NCI-H748 (cell line): Measurements from ENCODE around the gene PPA2.
A peak's percentile ranks its signal among the peaks of the same experiment; 100 is the strongest.

Experiments
- DNase-seq: peaks from one replicate; lab custom pipeline; 2025; ENCODE audit not compliant: unreplicated experiment; lab: John Stamatoyannopoulos, UW

PPA2 gene

DNA sequence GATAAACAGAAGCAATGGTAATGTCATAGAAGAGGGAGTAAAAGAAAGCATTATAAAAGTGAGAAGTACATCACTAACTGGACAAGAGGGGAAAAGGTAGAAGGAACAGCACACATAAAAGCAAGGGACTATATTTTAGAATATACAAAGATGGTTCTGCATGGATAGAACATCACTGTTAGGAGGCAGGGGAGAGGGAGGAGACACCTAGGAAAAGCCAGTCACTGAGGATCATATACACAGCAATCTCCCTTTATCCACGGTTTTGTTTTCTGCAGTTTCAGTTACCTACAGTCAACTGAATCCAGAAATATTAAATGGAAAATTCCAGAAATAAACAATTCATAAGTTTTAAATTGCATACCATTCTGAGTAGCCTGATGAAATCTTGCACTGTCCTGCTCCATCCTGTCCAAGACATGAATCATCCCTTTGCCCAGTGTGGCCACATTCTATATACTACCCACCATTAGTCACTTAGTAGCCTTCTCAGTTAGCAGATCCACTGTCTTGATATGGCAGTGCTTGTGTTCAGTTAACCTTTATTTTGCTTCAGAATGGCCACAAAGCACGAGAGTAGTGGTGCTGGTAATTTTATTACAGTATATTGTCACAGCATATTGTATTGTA is 74.2 kb downstream of the PPA2 start:
- DNase-seq = no peak

DNA sequence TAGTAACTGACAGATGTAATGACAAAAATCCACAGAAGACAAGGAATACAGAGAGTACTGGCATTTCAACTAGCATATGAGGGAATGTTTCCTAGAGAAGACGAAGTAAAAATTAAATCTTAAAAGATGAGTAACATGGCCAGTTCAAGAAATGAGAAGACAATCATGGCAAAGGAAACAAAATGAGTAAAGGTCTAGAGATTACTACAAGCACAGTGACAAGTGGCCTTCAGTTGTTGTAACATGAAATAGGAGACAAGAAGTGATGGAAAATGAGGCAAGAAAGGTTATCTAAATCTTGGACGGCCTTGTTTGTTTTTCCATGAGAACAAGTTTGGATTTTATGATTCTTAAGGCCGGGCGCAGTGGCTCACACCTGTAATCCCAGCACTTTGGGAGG is 81.0 kb downstream of the PPA2 start:
- DNase-seq = no peak

DNA sequence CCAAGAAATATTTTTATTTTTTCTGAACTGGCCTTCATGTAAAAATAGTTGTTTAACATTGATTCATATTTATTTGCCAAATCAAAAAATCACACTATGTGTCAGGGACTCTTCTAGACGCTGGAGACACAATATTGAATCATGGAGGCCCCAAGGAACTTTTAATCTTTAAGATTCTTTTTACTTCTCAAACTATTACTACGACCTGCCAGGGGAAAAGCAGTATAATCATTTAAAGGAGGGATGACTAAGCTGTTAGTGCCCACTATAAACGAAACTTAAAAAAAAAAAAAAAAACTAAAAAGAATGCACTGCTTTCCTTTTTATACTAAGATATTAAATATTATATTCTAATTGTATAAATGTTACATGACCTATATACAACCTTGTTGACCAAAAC is 84.7 kb downstream of the PPA2 start:
- DNase-seq = no peak

DNA sequence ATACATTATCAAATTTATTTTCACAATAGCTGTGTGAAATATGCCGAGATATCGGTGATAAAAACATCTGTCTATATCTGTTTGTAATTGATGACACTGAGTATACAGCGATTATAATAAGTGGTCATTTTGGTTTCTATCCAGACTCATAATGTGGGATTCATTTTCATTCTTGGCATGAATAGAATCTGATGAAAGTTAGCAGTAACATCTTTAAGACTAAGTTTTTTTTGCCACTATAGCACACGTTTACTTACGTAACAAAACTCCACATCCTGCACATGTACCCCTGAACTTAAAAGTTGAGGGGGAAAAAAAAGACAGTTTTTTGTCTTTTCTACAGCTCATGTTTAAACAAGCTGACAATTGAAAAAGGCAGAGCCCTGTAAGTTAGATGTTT is 86.4 kb downstream of the PPA2 start:
- DNase-seq = no peak

DNA sequence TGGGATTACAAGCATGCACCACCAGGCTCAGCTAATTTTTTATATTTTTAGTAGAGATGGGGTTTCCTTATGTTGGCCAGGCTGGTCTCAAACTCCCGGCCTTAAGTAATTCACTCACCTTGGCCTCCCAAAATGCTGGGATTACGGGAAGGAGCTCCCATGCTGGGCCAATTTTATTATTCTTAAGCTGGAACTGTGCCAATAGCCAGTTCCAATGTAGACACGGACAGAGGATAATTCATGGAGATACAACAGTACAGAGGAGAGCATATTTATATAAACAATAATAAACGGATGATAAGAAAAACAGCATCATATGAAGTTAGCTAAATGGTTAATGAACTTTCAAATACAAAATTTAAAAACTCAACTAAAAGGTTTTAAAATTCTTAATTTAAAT is 87.8 kb downstream of the PPA2 start:
- peak; percentile 3 for DNase-seq

DNA sequence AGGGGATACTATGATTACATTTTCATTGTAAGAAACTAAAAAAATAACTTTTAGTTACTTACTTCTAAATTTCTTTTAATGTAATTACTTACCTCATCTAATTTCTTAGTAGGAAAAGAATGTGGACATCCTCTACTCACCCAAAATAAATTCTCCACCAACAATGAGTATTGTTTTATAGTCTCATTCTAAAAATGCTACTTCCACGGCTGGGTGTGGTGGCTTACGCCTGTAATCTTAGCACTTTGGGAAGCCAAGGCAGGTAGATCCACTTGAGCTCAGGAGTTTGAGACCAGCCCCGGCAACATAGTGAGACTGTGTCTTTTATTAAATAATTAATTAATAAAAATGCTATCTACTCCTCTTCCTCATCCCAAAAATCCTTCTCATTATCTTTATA is 99.8 kb downstream of the PPA2 start:
- no peak for DNase-seq

DNA sequence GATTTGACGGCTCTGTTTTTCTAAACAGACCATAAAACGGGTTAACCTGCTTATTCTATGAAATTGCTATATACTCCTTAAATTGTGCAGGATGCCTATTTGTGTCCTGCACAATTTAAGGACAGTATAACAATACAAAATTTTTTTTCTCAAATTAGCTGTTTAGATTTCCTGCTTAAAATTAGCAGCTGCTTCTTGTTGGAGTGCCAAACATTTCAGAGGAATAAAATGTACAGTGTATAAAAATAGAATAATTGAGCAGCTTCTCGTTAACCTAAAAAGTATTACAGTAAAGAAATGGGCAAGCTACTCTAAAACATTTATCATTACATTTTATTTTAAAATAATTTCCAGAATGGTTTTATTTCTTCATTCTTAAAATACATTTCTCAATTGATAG is 100.5 kb downstream of the PPA2 start:
- DNase-seq = no peak

DNA sequence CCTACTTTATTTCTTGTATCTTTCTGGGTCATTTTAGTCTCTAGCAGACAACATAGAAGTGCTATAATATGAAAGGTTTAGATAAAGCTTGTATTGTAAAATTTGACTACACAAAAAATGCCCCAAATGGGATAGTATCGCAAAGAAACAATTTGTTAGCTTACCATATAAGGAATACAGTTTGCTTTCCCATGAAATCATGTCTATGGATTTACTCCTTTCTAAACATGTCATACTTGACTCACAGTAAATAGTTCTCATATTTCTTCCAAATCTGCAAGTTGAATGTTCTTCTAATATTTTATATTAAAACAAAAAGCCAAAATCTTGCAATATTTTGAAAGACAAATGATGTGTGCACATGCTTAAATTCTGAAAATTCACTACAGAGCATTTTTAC is 103.9 kb downstream of the PPA2 start:
- DNase-seq = no peak

DNA sequence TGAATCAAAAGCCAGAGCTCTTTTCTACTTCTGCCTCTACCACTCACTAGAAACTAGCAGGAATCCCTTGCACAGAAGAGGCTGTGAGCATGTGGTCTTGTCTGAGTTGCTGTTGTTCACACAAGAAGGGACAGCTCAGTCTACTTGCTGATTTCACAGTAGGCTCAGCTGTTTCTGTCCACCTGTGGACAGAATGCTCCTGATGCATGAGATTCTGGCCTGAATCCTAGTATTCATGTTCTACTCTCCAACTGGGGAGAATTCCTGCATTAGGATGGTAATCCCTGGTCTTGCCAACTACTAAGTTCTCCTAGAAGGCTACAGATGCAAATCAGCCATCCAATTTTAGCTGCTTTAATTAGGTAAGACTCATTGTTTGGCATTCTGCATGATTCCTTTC is 112.8 kb downstream of the PPA2 start:
- DNase-seq = no peak

DNA sequence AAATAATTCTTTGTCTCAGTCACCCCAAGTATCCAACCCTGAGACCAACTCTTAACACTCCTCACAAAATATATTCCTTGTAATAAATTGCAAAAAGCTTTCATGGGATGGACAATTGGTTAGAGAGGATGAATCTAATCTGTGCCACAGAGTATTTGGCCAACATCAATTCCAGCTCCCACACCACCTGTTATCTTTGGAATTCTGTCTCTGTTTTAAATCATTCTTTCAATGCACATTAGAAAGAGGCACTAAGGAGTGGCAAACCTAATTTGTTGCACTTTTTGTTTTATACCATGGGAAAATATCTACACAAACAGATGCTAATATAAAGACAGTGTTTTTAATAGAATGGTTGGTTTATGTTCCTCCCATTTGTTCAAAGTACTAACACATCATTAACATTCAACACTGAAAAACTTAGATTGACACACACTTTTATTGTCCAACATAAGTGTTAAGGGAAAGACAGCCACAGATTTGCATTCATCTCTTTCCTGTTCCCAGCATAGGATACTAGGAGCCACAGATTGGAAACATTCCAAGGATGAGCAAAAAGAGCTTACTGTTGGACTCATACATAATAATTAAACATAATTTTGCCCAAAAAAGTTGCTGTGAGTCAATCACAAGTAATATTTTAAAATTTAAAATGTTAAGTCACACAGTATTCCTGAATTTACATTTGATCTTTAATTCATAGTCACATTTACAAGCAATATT is 116.4 kb downstream of the PPA2 start:
- no peak for DNase-seq

DNA sequence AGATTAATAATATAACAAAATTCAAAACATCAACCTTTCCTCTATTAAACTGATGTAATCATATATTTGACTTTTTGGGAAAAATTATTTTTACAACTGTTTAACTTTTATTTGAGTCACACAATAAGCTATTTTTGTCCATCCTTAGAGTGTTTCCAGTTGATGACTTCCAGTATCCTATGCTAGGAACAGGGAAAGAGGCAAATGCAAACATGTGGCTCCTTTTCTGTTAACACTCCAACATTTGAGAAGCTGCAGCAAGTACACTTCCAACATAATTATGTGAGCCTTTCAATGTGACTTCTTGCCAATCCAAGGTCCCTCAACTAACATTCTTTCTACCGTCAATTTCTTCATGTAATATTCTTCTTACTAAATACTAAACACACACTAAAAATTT is 117.7 kb downstream of the PPA2 start:
- DNase-seq = no peak

DNA sequence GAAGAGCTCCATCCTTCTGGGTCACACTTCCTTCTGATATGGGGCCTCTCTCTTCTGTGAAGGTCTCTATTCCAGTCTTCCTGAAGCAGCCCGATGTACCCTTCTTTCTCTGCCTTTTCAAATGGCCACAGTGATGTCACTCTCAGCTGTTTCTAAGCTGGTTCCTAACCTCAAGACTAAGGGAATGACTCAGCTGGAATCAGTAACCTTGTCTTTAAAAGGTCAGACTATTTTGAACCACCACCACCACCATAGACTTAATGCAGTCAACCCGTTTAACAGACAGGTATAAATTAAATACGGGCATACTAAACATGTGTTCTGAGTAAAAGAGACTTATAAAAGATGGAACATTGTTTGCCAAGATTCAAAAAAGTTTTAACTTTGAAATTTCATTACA is 121.0 kb downstream of the PPA2 start:
- no peak for DNase-seq

DNA sequence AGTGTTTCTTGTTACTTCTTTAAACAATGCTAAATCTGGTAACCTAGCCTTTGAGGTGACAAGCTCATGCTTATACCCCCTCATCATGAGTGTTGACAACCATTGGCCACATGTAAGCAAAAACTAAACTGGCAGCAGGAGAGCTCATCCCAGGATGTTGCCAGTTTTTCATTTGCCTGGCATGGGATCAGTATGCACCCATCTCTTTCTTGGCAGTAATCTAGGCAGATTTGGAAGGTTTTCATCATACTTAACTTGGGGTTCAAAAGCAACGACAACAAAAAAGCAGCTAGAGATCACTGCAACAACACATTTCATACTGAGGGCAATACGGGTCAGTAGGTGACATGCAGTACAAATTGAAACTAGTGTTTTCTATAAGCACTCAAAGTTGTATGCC is 122.0 kb downstream of the PPA2 start:
- no peak for DNase-seq

DNA sequence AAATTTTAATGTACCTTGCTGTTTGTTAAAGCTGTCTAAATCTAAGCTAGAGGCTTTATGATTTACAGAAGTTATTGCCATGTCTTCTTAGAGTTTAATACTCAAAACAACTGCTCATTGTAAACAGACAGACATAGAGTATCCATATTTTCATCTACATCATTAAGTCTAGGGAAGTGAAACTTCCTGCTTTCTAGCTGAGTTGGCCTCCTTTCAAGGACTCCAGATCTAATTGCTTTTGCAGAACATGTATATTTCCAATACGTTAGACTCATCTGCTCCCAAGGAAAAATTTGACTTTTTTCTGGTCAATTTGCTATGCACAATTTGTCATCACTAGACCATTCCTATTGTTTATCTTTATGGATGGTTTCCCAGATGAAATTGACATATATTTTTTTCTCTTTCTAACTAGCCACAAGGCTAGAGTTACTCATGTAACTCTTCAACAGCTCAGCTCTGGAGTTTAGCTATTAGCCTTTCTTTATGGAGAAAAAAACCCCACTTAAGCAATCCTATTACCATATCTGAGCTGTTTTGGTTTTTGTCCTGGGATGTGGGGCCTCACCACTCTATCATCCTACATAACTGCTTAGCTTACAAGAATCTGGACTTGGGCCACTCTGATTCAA is 122.9 kb downstream of the PPA2 start:
- no peak for DNase-seq

DNA sequence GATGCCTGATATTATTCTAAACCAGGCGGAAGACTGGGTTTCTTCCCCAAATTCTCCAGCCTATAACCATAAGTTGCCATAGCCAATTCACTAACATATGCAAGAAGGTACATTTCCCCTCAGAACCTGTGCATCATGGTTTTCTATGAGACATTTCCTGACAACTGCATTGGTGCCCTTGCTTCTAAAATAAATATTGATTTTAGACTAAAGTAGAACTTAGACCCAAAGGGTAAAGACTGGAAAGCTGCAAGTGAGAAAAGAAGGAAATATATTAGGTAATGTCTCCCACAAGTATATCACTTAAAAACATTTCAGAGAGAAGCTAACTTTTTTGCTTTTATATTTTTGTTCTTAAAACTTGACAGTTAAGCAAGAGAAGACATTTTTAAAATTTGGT is 125.1 kb downstream of the PPA2 start:
- DNase-seq = no peak

DNA sequence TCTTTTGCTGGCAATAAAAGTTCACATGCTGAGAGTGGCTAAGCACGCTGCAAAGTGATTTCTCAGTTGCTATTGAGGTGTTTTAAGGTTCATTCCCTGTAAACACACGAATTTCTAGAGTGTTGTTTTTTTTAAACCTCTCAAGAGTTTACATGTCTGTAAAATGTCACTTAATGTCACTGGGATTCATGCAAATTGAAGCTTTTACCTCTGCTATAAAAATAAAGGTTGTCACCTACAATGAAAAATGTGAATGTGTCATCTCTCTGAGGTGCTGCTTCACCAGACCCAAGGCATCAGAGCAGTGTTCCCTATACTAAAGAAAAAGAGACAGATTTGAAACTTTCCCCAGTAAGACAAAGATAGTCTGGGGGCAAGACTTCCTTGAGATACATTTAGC is 127.0 kb downstream of the PPA2 start:
- DNase-seq = no peak

DNA sequence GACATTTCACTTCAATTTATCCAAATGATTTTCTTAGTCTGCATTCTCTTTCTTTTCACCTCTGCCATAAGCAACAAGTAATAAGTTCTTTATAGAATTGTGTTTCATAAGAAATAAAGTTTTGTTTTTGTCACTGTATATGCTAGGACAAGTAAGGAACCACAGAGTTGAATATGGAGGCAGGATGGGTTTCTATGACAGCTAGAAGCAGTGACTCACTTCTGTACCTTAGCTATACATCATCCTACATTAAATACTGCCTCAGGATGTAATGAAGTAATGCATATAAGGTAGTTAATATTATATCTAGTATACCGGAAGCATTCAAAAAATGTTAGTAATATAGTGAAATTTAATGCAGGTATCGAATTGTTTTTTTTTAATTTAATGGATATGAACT is 128.0 kb downstream of the PPA2 start:
- no peak for DNase-seq

DNA sequence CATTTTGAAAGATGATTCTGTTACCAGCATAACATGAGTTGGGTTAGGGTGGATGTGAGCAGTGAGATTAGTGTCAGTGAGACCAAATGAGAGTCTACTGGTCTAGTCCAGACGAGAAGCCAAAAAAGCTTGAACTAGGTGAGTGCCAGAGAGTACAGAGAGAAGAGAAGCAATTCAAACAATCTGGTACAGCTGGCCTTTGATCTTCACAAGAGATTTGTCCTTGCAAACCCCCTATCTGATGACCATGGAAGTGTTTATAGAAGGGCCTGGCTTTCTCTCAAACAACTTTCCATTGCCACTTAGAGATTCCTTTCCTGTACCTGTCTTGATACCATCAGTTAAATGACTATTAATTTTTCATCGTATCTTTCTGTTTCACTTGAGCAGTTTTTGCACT is 128.5 kb downstream of the PPA2 start:
- no peak for DNase-seq

DNA sequence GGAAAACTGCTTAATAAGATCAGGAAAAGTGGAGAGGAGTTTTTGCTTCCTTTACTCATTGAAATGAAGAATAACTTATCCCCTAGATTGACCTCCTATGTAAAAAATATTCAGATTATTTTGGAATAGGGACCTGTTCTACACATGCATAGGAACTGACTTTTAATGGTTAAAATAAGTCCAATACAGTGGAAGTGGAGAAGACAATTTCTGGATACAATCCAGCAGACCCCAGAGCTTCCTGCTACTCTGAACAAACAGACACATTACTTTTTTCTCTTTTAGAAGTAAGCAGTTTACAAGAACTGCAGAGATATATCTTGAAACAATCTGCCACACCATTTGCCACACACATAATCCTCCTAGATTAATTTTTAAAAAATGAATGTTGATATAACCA is 129.7 kb downstream of the PPA2 start:
- DNase-seq = no peak

DNA sequence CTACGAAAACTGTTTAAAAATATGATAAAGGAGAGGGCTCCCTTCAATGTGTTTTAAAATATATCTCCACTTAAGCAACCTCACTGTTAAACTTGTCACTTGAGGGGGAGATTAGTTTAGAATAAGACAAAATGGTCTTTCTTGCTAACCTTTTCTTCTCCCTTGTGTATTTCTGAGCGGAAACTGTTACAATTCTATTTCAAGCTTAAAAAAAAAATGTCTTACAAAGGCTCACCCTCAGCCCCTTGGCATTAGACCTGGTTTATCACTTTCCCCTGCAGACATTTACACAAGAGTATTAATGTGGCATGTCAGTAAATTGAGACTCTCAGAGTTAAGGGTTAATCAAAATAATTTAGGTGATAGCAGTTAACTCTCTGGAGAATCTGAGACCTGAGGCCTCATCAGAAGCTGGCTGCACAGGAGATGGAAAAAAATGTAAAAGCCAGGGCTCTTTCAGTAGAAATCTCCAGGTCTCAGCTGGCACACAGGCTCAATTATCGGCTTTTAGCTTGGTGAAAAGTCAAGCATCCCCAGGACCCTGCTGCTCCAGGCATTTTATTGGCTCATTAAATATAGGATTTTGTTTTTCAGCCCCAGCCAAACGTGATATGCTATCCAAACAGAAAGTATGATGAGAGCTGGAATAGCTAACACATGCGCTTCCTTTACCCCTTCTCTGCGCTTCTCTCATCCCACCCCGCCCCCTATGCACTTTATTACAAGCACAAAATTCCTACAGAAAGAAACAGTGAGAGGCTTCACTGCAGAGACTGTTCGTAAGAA is 130.5 kb downstream of the PPA2 start:
- no peak for DNase-seq

DNA sequence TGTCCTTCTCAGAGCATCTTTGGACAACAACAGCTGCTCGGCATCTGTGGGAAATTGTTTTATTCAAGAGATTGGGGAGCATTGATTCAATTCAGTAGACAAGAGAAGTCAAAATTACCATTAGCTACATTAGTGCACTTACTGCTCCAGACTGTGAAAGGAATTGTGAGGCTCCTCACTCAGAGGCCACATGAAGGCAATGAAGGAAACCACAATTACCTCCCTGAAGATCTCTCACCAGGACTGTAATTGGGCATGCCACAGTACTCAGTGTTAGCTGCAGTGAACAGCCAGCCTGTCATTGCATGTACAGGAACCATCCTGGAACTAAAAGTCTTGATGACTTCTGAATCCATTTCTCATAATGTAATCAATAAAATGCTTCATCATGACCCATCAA is 144.8 kb downstream of the PPA2 start:
- no peak for DNase-seq

DNA sequence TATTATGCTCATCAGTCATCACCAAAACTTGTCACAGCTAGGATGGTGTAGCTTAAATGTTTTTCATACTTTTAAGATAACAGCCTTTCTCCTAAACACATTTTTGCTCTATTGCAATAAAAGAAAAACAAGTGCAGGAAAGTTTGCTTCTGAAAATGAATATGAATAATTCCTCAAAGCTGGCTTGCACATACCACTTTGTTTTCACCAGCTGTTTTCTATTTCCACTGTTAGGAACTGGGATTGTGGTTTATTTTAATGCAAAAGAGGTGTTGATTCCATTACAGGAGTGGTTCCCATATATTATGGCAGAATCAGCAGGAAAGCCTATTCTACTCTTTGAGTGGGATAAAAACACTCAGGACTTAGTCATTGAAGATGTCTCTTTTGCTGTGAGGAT is 145.9 kb downstream of the PPA2 start:
- no peak for DNase-seq
